Astrocyte (in vitro differentiated cells and primary cell): Measurements from ENCODE around the gene ARMC7. TPM values are rescaled to one million over a fixed set of nuclear protein-coding genes. Genes with fewer than 3 reads are reported as not detected.
A peak's percentile ranks its signal among the peaks of the same experiment; 100 is the strongest.

Experiments used
- DNase-seq: peaks from one replicate; pipeline ENCODE4 v3.0.0-alpha.2; 2010; ENCODE audit warnings: low read depth
- FAIRE-seq: peaks from 2 replicates; lab custom pipeline; 2011; peaks lifted over from hg19 to GRCh38; lab: Jason Lieb, UNC
- H2AFZ ChIP-seq: 2 replicates; pipeline ENCODE4 v1.6.0; 2012; ENCODE audit warnings: low read depth, low read length, inconsistent platforms
- H3K27ac ChIP-seq: 2 replicates; pipeline ENCODE4 v1.5.1; 2011; ENCODE audit warnings: low read depth, low read length, inconsistent platforms
- H3K27me3 ChIP-seq: 2 replicates; pipeline ENCODE4 v1.6.0; 2011; ENCODE audit warnings: low read length, inconsistent platforms; ENCODE audit not compliant: insufficient read depth
- H3K36me3 ChIP-seq: 2 replicates; pipeline ENCODE4 v1.5.1; 2011; ENCODE audit warnings: low read length, inconsistent platforms; ENCODE audit not compliant: insufficient read depth
- H3K4me1 ChIP-seq: 2 replicates; pipeline ENCODE4 v1.5.1; 2011; ENCODE audit warnings: low read length, inconsistent platforms; ENCODE audit not compliant: insufficient read depth
- H3K4me2 ChIP-seq: 2 replicates; pipeline ENCODE4 v1.6.0; 2012; ENCODE audit warnings: low read length, inconsistent platforms
- H3K4me3 ChIP-seq: 2 replicates; pipeline ENCODE4 v1.5.1; 2011; ENCODE audit warnings: low read depth, mild to moderate bottlenecking, low read length, inconsistent platforms; ENCODE audit not compliant: insufficient read depth
- H3K79me2 ChIP-seq: 2 replicates; pipeline ENCODE4 v1.6.0; 2012; ENCODE audit warnings: mild to moderate bottlenecking, low read length, inconsistent platforms; ENCODE audit not compliant: insufficient read depth
- H3K9ac ChIP-seq: 2 replicates; pipeline ENCODE4 v1.6.0; 2012; ENCODE audit warnings: mild to moderate bottlenecking, low read length, inconsistent platforms
- H3K9me3 ChIP-seq: 2 replicates; pipeline ENCODE4 v1.5.1; 2012; ENCODE audit warnings: low read depth, mild to moderate bottlenecking, low read length, inconsistent platforms; ENCODE audit not compliant: insufficient read depth
- H4K20me1 ChIP-seq: 2 replicates; pipeline ENCODE4 v1.6.0; 2012; ENCODE audit warnings: low read length, inconsistent platforms; ENCODE audit not compliant: insufficient read depth
- H3K27ac Mint-ChIP-seq: one replicate; pipeline ENCODE4 v1.8.0; 2021; ENCODE audit warnings: mild to moderate bottlenecking, mixed read lengths; ENCODE audit not compliant: unreplicated experiment
- H3K27me3 Mint-ChIP-seq: one replicate; pipeline ENCODE4 v1.8.0; 2021; ENCODE audit warnings: low read depth, mixed read lengths; ENCODE audit not compliant: unreplicated experiment
- H3K36me3 Mint-ChIP-seq: one replicate; pipeline ENCODE4 v1.8.0; 2021; ENCODE audit warnings: low read depth, mixed read lengths; ENCODE audit not compliant: unreplicated experiment
- H3K4me1 Mint-ChIP-seq: one replicate; pipeline ENCODE4 v1.8.0; 2021; ENCODE audit warnings: low read depth, mixed read lengths; ENCODE audit not compliant: unreplicated experiment
- H3K4me3 Mint-ChIP-seq: one replicate; pipeline ENCODE4 v1.8.0; 2021; ENCODE audit warnings: mild to moderate bottlenecking, moderate library complexity, mixed read lengths; ENCODE audit not compliant: unreplicated experiment
- H3K9me3 Mint-ChIP-seq: one replicate; pipeline ENCODE4 v1.8.0; 2021; ENCODE audit warnings: mild to moderate bottlenecking, mixed read lengths; ENCODE audit not compliant: unreplicated experiment
- EZH2 ChIP-seq: IDR thresholded peaks from 2 replicates; pipeline ENCODE4 v1.6.1; 2012; ENCODE audit warnings: mild to moderate bottlenecking, low read length, inconsistent platforms; ENCODE audit not compliant: insufficient read depth
- total RNA-seq: library from RNA; stranded (reverse); gene quantifications from 2 replicates; pipeline ENCODE4 v1.2.1, GENCODE V29; 2021
- TF ChIP-seq, protein P1 (sequence below): IDR thresholded peaks from 2 replicates; pipeline ENCODE4 v1.5.1; 2011; ENCODE audit warnings: low read depth, mild to moderate bottlenecking, inconsistent platforms, low read length, moderate library complexity; ENCODE audit not compliant: insufficient read depth

The ARMC7 gene
- total RNA-seq, 1 donor from 2014 or later = 11.9 TPM

DNA sequence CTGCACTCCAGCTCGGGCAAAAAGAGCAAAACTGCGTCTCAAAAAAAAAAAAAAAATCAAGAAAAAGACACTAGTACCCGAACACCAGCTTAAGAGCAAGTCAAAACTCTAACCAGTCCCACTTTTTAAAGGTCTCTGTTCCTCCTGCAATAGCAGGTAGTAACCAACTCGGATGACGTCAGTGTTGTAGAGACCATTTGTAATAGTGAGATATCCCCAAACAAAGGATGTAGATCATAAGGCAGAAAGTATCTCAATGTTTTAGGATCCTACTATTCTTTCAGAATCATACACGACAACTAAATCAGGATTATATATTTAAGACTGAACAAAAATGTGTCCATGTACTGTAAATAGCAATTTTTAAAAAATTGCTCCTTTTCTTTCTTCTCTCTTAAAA, 42.2 kb downstream of the ARMC7 start:
- H3K36me3 Mint-ChIP-seq = no peaks in the 10 kb centered on the region
- peaks cover 16% of the 10 kb centered on the region for H3K4me1 Mint-ChIP-seq
- no peak overlapping the region for H3K27ac Mint-ChIP-seq
- FAIRE-seq (no peak), DNase-seq (peak; percentile 42)
- H3K4me3 ChIP-seq = peak overlapping the region; percentile 89
- H3K27ac ChIP-seq = peak overlapping the region; percentile 77
- peaks cover 17% of the 10 kb centered on the region for H3K36me3 ChIP-seq
- peak overlapping the region; percentile 96 for H3K9ac ChIP-seq
- peak overlapping the region; percentile 95 for H3K4me3 Mint-ChIP-seq
- H3K9me3 ChIP-seq = no peaks in the 10 kb centered on the region
- no peaks in the 10 kb centered on the region for H3K27me3 ChIP-seq
- peaks cover 76% of the 10 kb centered on the region for H3K79me2 ChIP-seq
- H3K4me2 ChIP-seq = peak overlapping the region; percentile 92
- H3K27me3 Mint-ChIP-seq = no peaks in the 10 kb centered on the region
- peaks cover 60% of the 10 kb centered on the region for H4K20me1 ChIP-seq
- TF ChIP-seq, protein P1, sequence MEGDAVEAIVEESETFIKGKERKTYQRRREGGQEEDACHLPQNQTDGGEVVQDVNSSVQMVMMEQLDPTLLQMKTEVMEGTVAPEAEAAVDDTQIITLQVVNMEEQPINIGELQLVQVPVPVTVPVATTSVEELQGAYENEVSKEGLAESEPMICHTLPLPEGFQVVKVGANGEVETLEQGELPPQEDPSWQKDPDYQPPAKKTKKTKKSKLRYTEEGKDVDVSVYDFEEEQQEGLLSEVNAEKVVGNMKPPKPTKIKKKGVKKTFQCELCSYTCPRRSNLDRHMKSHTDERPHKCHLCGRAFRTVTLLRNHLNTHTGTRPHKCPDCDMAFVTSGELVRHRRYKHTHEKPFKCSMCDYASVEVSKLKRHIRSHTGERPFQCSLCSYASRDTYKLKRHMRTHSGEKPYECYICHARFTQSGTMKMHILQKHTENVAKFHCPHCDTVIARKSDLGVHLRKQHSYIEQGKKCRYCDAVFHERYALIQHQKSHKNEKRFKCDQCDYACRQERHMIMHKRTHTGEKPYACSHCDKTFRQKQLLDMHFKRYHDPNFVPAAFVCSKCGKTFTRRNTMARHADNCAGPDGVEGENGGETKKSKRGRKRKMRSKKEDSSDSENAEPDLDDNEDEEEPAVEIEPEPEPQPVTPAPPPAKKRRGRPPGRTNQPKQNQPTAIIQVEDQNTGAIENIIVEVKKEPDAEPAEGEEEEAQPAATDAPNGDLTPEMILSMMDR = no peak
- TF ChIP-seq EZH2 = no peak
- no peak overlapping the region for H2AFZ ChIP-seq
- no peaks in the 10 kb centered on the region for H3K9me3 Mint-ChIP-seq
- H3K4me1 ChIP-seq = peaks cover 7% of the 10 kb centered on the region

DNA sequence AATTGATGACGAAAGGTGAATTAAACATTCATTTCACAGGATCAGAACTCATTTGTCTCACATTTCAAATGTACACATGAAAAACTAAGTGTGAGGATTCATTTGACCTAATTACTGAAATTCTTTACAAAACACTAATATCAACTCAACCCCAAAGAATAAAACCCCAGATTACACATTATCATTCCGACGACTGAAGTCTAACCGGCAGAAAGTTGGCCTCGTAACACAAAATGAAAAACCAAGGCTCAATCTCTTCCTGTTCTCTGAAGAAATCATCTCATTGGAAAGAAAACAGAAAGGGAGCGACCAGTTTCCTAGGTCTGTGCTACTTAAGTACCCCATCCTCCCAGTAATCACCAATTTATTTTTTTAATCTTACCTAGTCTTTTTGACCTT, 42.8 kb downstream of the ARMC7 start:
- no peaks in the 10 kb centered on the region for H3K27me3 Mint-ChIP-seq
- no peak overlapping the region for H2AFZ ChIP-seq
- peaks cover 54% of the 10 kb centered on the region for H4K20me1 ChIP-seq
- peaks cover 16% of the 10 kb centered on the region for H3K4me1 Mint-ChIP-seq
- no peaks in the 10 kb centered on the region for H3K27me3 ChIP-seq
- H3K4me3 ChIP-seq = peak overlapping the region; percentile 89
- H3K27ac Mint-ChIP-seq = peak overlapping the region; percentile 84
- no peaks in the 10 kb centered on the region for H3K9me3 ChIP-seq
- H3K4me2 ChIP-seq = peak overlapping the region; percentile 92
- peak overlapping the region; percentile 96 for H3K9ac ChIP-seq
- peaks cover 11% of the 10 kb centered on the region for H3K36me3 ChIP-seq
- no peaks in the 10 kb centered on the region for H3K36me3 Mint-ChIP-seq
- no peak for TF ChIP-seq EZH2
- TF ChIP-seq, protein P1 = no peak
- peaks cover 7% of the 10 kb centered on the region for H3K4me1 ChIP-seq
- peak overlapping the region; percentile 95 for H3K4me3 Mint-ChIP-seq
- peak overlapping the region; percentile 77 for H3K27ac ChIP-seq
- FAIRE-seq = no peak
- H3K9me3 Mint-ChIP-seq = no peaks in the 10 kb centered on the region
- no peak for DNase-seq
- H3K79me2 ChIP-seq = peaks cover 72% of the 10 kb centered on the region

DNA sequence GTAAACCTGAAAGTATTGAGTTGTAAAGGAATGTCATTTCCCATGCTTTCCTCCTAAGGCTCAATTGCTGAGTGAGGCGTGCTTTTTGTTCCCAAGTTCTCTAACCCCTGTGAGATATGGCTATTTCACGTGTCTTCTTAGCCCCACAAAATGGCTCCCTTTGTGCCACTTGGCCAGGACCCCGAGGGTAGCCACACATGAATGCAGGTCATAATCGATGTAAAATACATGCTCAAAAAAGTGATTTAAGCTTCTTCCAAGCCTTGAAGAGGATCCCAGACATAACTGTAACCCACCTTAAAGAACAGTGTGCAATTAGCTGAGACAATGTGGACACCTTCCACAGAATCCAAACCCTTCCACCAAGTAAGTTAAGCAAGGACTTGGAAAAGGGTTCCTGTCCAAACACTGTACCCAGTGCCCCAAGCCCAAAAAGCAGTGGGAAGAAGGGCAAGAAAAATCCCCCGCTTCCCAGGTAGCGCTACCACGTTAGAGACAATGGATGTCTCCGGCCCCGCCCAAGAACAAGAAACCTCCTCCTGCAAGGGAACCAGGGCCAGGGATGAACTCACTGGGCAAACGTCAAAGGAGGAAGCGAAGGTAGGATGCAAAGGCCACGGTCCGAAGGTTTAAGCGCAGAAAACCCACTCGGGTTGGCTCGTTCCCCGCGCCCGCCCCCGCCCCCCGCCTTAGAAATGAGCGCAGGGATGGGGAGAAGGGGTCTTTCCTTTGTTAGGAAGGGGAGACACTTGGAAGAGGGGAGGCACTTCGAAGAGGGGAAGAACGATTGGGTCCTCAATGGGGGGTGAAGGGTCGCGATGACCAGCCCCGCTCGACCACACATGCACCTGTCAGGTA, 43.4 kb downstream of the ARMC7 start:
- Mint-ChIP-seq H3K36me3 (no peaks in the 10 kb centered on the region), H3K9me3 (no peaks in the 10 kb centered on the region), H3K4me1 (peaks cover 16% of the 10 kb centered on the region), H3K27me3 (no peaks in the 10 kb centered on the region), H3K27ac (peak overlapping the region; percentile 87), H3K4me3 (peak overlapping the region; percentile 95)
- no peak for DNase-seq
- H3K9ac ChIP-seq = peak overlapping the region; percentile 96
- peak overlapping the region; percentile 92 for H3K4me2 ChIP-seq
- peaks cover 65% of the 10 kb centered on the region for H3K79me2 ChIP-seq
- H2AFZ ChIP-seq = no peak overlapping the region
- H3K36me3 ChIP-seq = peaks cover 5% of the 10 kb centered on the region
- H3K4me1 ChIP-seq = peaks cover 7% of the 10 kb centered on the region
- no peaks in the 10 kb centered on the region for H3K27me3 ChIP-seq
- TF ChIP-seq, protein P1 = no peak
- TF ChIP-seq EZH2 = no peak
- no peaks in the 10 kb centered on the region for H3K9me3 ChIP-seq
- peak overlapping the region; percentile 89 for H3K4me3 ChIP-seq
- peaks cover 47% of the 10 kb centered on the region for H4K20me1 ChIP-seq
- FAIRE-seq = no peak
- H3K27ac ChIP-seq = peak overlapping the region; percentile 77
